IMR-90 (cell line): ENCODE measurements around the gene EBF4. TPM values are rescaled to one million over a fixed set of nuclear protein-coding genes. Genes with fewer than 3 reads are reported as not detected.

ENCODE experiments used
- ATAC-seq: fragments of 200-7000 bp; cut with Tn5 transposase; 2 replicates; pipeline ENCODE4 v1.9.1; 2020; ENCODE audit warnings: low read depth, mild to moderate bottlenecking, moderate library complexity
- BruUV-seq: library from RNA; stranded (reverse); fragments of 400-500 nt; replicated peaks from 2 replicates; lab custom pipeline; 2021; lab: Mats Ljungman, UMichigan
- CTCF ChIA-PET: fragments of 300-600 bp; formaldehyde crosslinking; extraction: SDS; loops from one replicate; lab custom pipeline; 2021; ENCODE audit warnings: antibody characterized with exemption; lab: Yijun Ruan, JAX
- POLR2A ChIA-PET: fragments of 300-600 bp; sonication (Branson Sonifier 250); formaldehyde crosslinking; loops from one replicate; lab custom pipeline; 2022; ENCODE audit warnings: antibody characterized with exemption; ENCODE audit not compliant: unreplicated experiment; lab: Charles Lee
- DNase-seq: peaks from one replicate; pipeline ENCODE4 v3.0.0; 2013
- H2AFZ ChIP-seq: replicated peaks from 2 replicates; pipeline ENCODE3; 2013; ENCODE audit warnings: low read length, mild to moderate bottlenecking; ENCODE audit not compliant: poor library complexity
- H2AK5ac ChIP-seq: 2 replicates; pipeline ENCODE4 v1.6.1; 2013; ENCODE audit warnings: low read depth, low read length, inconsistent platforms
- H2AK9ac ChIP-seq: replicated peaks from 2 replicates; pipeline ENCODE3; 2013; ENCODE audit warnings: mild to moderate bottlenecking, low read depth, low read length, moderate library complexity; ENCODE audit not compliant: poor library complexity
- H2BK120ac ChIP-seq: 2 replicates; pipeline ENCODE4 v1.6.1; 2013; ENCODE audit warnings: low read depth, low read length, inconsistent platforms
- H2BK15ac ChIP-seq: 3 replicates; pipeline ENCODE4 v1.6.1; 2013; ENCODE audit warnings: low read depth, low read length, inconsistent platforms
- H2BK20ac ChIP-seq: 2 replicates; pipeline ENCODE4 v1.6.1; 2013; ENCODE audit warnings: low read depth, mild to moderate bottlenecking, inconsistent platforms, low read length, moderate library complexity
- H2BK5ac ChIP-seq: 2 replicates; pipeline ENCODE4 v1.6.1; 2013; ENCODE audit warnings: mild to moderate bottlenecking, low read depth, low read length, inconsistent platforms; ENCODE audit not compliant: poor library complexity, severe bottlenecking
- H3K14ac ChIP-seq: replicated peaks from 2 replicates; pipeline ENCODE4 v1.6.1; 2013; ENCODE audit warnings: low read depth, low read length, inconsistent platforms
- H3K18ac ChIP-seq: 2 replicates; pipeline ENCODE4 v1.6.1; 2013; ENCODE audit warnings: low read depth, low read length, control low read depth
- H3K23ac ChIP-seq: 2 replicates; pipeline ENCODE4 v1.6.1; 2013; ENCODE audit warnings: low read depth, low read length, inconsistent platforms
- H3K27ac ChIP-seq: 2 replicates; pipeline ENCODE4 v1.5.1; 2013; ENCODE audit warnings: mild to moderate bottlenecking, control low read depth, low read length; ENCODE audit not compliant: insufficient read depth
- H3K27me3 ChIP-seq: 2 replicates; pipeline ENCODE4 v1.6.1; 2013; ENCODE audit warnings: low read length; ENCODE audit not compliant: control insufficient read depth, insufficient read depth
- H3K36me3 ChIP-seq: 2 replicates; pipeline ENCODE4 v1.6.1; 2013; ENCODE audit warnings: low read length, mixed read lengths; ENCODE audit not compliant: control insufficient read depth, insufficient read depth
- H3K4ac ChIP-seq: 2 replicates; pipeline ENCODE4 v1.6.1; 2013; ENCODE audit warnings: low read depth, low read length, inconsistent platforms
- H3K4me1 ChIP-seq: 2 replicates; pipeline ENCODE4 v1.6.1; 2013; ENCODE audit warnings: low read length, mixed read lengths; ENCODE audit not compliant: control insufficient read depth, insufficient read depth
- H3K4me2 ChIP-seq: 2 replicates; pipeline ENCODE4 v1.6.1; 2013; ENCODE audit warnings: low read depth, mild to moderate bottlenecking, control low read depth, low read length, moderate library complexity
- H3K4me3 ChIP-seq: 2 replicates; pipeline ENCODE4 v1.5.1; 2013; ENCODE audit warnings: low read depth, mild to moderate bottlenecking, control low read depth, low read length, moderate library complexity; ENCODE audit not compliant: insufficient read depth
- H3K56ac ChIP-seq: 2 replicates; pipeline ENCODE4 v1.6.1; 2013; ENCODE audit warnings: low read length, inconsistent platforms; ENCODE audit not compliant: insufficient read depth; ENCODE audit errors: extremely low read depth
- H3K79me1 ChIP-seq, 2 experiments: 2 replicates each; pipeline ENCODE4 v1.6.1; 2013; ENCODE audit warnings: low read length in 2 of 2, inconsistent platforms in 1 of 2, low read depth in 1 of 2
- H3K9ac ChIP-seq: 2 replicates; pipeline ENCODE4 v1.6.1; 2013; ENCODE audit warnings: low read depth, low read length, control low read depth
- H3K9me1 ChIP-seq: 2 replicates; pipeline ENCODE4 v1.6.1; 2013; ENCODE audit warnings: low read length, inconsistent platforms; ENCODE audit not compliant: insufficient read depth
- H3K9me3 ChIP-seq: 2 replicates; pipeline ENCODE4 v1.6.1; 2013; ENCODE audit warnings: low read length; ENCODE audit not compliant: control insufficient read depth, insufficient read depth
- H4K20me1 ChIP-seq: 2 replicates; pipeline ENCODE4 v1.6.1; 2013; ENCODE audit warnings: low read length, inconsistent platforms; ENCODE audit not compliant: insufficient read depth
- H4K5ac ChIP-seq: 2 replicates; pipeline ENCODE4 v1.6.1; 2013; ENCODE audit warnings: mild to moderate bottlenecking, low read depth, low read length, control low read depth
- H4K8ac ChIP-seq, 2 experiments: 2 replicates each; pipeline ENCODE4 v1.6.1; 2013; ENCODE audit warnings: low read depth in 2 of 2, low read length in 2 of 2, control low read depth in 1 of 2, inconsistent platforms in 1 of 2
- H4K91ac ChIP-seq: 2 replicates; pipeline ENCODE4 v1.6.1; 2013; ENCODE audit warnings: low read depth, low read length, inconsistent platforms; ENCODE audit not compliant: insufficient read depth
- CHD1 ChIP-seq: IDR thresholded peaks from 2 replicates; pipeline ENCODE4 v1.6.1; 2012; ENCODE audit warnings: low read depth, low read length, improper control_type of control experiment
- RCOR1 ChIP-seq: IDR thresholded peaks from 2 replicates; pipeline ENCODE4 v1.6.1; 2012; ENCODE audit warnings: mild to moderate bottlenecking, low read length, improper control_type of control experiment; ENCODE audit not compliant: insufficient replicate concordance
- WGBS, 2 experiments: methylation state at CpG; one replicate each; pipeline versions ENCODE4 v1.1.5 to v1.1.7; 2013; ENCODE audit warnings: missing lambda C conversion rate in 2 of 2; ENCODE audit not compliant: insufficient read length in 1 of 2; ENCODE audit errors: extremely low coverage in 2 of 2; 5-methylcytosine and 5-hydroxymethylcytosine counted together
- dilution Hi-C: fragments of 300-500 bp; cut with HindIII; formaldehyde crosslinking; loops from one replicate; pipeline ENCODE4 v1.14.3; 2018; ENCODE audit warnings: low sequenced_read_pairs; ENCODE audit not compliant: unreplicated experiment
- in situ Hi-C: fragments of 300-500 bp; cut with MboI; formaldehyde crosslinking; loops from 3 replicates; pipeline ENCODE4 v1.14.3; 2019; ENCODE audit warnings: low sequenced_read_pairs, inconsistent platforms, mixed read lengths
- intact Hi-C: fragments of 100-400 bp; cut with micrococcal nuclease; formaldehyde crosslinking; loops from 2 replicates; pipeline ENCODE4 v1.10.0; 2022
- polyA plus RNA-seq, 3 experiments: library from polyadenylated mRNA; depleted of rRNA; stranded (reverse); fragments of >200 nt; gene quantifications; 2 replicates each; pipeline ENCODE4 v1.2.3, GENCODE V29; 2012; ENCODE audit warnings: low replicate concordance in 1 of 3
- total RNA-seq: library from RNA; depleted of rRNA; stranded (reverse); fragments of >200 nt; gene quantifications from 2 replicates; pipeline ENCODE4 v1.2.3, GENCODE V29; 2012

EBF4 gene
- total and polyA plus RNA-seq, 2 of the 4 experiments (the other 2 are of a cell fraction): 0.18 to 1.1 TPM

DNA sequence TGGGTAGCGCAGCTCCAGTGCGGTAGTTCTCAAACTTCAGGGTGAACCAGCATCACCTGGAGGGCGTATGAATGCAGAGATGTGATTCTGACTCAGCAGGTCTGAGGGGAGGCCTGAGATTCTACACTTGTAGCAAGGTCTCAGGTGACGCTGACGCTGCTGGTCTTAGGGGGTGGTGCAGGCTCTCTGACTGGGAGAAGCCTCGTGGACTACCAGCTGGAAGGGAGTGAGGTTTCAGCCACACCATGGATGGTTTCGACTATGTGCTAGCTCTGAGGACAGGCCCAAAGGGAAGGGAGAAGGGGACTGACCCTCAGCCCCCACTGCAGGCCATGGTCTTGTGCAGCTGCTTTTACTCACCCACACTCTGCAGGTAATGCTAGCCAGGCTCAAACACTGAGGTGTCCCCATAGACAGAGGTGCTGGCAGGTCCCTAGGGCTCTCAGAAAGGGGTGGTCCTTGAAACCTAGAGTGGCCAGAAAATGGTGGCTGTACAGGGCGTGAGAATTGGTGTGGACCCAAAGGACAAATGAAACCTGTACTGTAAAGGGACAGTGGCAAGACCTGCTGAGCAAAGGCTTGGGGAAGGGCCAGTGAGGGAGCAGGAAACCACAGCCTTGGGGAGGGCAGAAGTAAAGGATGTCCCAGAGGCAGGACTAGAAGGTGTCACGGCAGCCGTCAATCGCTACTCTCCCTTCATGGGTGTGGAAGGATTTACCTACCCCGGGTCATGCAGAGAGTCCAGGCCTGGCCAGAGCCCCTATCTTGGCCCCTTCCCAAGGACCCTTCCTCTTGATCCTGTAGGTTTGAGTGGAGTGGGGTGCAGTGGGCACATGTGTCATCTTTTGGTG lies 52.7 kb downstream of the EBF4 start:
- ChIA-PET CTCF (no interaction called here), POLR2A (no interaction called here)
- Histone ChIP-seq H2AFZ (no peak overlapping the region), H4K20me1 (no peaks in the 10 kb centered on the region), H3K9me1 (peaks cover 2% of the 10 kb centered on the region; the same call in 1 of the 2 replicates), H3K9me3 (no peaks in the 10 kb centered on the region), H3K14ac (no peak overlapping the region), H2AK9ac (no peak overlapping the region), H2BK15ac (no peak overlapping the region), H2BK20ac (no peak overlapping the region), H3K18ac (no peak overlapping the region), H3K27me3 (peaks cover 35% of the 10 kb centered on the region), H4K91ac (no peak overlapping the region), H3K4me1 (no peaks in the 10 kb centered on the region), H3K9ac (no peak overlapping the region), H3K4ac (no peak overlapping the region), H4K8ac (no peak overlapping the region), H3K4me3 (no peak overlapping the region), H4K5ac (no peak overlapping the region), H3K4me2 (no peak overlapping the region), H2BK5ac (no peak overlapping the region), H2BK120ac (no peak overlapping the region), H2AK5ac (no peak overlapping the region), H3K79me1 (no peaks in the 10 kb centered on the region), H3K27ac (no peak overlapping the region), H3K23ac (no peak overlapping the region), H3K36me3 (no peaks in the 10 kb centered on the region), H3K56ac (no peak overlapping the region)
- dilution Hi-C loops: no loop called here
- intact Hi-C loops: no loop called here
- 66% methylated on average over 4 of the region's 12 CpGs; no CpG with 5 or more reads in 1 of the 2 experiments for WGBS, 2 experiments
- no peak for TF ChIP-seq CHD1
- TF ChIP-seq RCOR1: no peak
- no peak for DNase-seq
- ATAC-seq: no peak
- in situ Hi-C loops: no loop called here
- no TSS peak for BruUV-seq
